ENCODE data around the gene FAM174C.

Gene FAM174C

DNA sequence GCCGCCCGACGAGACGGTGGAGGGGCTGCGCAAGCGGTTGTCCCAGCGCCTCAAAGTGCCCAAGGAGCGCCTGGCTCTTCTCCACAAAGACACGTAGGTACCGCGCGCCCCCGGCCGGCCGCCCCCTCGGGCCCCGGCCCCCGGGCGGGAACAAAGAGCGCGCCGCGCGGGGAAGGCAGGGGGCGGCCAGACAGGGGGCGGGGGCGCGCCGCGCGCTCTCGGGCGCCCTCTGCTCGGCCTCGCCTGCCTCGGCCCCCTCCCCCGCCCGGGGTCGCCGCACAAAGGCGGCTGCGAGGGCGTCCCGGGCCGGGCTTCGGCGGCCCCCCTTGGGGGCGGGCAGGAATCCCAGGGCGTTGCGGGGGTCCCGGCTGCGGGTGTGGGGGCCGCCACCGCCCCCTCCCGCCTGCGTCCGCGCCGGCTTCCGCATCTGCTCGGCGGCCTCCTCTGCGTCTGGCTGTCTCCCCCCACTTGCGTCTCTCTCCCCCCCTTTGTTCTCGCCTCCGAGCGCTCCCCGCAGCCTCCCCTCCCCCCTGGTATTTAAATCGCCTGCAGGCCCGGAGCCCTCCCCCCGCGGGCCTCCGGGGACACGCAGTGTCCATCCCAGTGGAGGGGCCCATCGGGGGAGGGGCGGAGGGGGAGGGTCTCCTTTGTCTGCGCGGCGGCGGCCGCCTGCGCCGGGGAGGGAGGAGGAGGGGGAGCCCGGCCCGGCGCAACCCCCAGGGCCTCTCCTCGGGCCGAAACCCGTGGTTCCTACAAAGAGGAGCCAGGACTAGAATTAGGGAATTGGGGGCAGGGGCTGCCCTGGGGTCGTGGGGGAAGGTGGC is 24.7 kb upstream of the FAM174C start:
- peak overlapping the region; percentile 87 for H3K4me3 ChIP-seq (ENCODE audit: low read length)
- no peak for TF ChIP-seq ZNF274 (IDR thresholded peaks at IDR 0.05; ENCODE audit: low read depth, low read length)

GRCh38 chr19:1251330-1252220 is 23.8 kb upstream of the FAM174C start:
- peak overlapping the region; percentile 87 for H3K4me3 ChIP-seq (ENCODE audit: low read length)
- no peak for TF ChIP-seq ZNF274 (IDR thresholded peaks at IDR 0.05; ENCODE audit: low read depth, low read length)

GRCh38 chr19:1252221-1252820 is 23.0 kb upstream of the FAM174C start:
- peak overlapping the region; percentile 87 for H3K4me3 ChIP-seq (ENCODE audit: low read length)
- no peak for TF ChIP-seq ZNF274 (IDR thresholded peaks at IDR 0.05; ENCODE audit: low read depth, low read length)

DNA sequence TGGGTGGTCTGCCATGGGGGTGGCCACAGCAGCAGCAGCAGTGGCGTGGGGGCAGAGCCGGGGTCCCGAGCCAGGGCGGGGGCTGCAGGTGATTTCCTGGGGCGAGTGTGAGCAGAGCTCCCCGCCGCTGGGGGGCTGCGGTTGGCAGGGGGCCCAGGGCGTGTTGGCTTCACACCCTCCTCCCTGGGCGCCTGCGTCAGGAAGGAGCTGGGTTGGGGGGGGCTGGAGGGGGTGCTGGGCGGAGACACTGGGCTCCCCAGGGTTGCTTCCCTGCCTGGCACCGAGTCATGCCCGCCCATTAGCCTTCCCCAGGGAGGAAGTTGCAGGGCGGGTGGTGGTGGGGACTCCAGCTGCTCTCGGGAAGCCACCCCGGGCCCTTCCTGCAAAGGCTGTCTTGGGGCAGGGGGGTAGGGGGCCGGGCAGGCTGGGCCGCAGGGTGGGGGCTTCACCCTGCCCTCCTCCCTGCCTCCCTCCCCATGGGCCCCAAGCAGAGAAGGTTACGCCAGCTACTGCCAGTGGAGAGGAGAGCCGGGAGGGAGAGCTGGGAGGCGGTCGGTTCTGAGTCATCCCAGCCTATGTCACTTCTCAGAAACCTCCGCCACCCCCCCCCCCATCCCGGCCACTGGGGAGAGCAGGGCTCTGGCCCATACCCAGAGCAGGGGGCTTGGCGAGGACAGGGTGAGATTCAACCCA is 22.4 kb upstream of the FAM174C start:
- no peak for TF ChIP-seq ZNF274 (IDR thresholded peaks at IDR 0.05; ENCODE audit: low read depth, low read length)
- peak overlapping the region; percentile 87 for H3K4me3 ChIP-seq (ENCODE audit: low read length)

DNA sequence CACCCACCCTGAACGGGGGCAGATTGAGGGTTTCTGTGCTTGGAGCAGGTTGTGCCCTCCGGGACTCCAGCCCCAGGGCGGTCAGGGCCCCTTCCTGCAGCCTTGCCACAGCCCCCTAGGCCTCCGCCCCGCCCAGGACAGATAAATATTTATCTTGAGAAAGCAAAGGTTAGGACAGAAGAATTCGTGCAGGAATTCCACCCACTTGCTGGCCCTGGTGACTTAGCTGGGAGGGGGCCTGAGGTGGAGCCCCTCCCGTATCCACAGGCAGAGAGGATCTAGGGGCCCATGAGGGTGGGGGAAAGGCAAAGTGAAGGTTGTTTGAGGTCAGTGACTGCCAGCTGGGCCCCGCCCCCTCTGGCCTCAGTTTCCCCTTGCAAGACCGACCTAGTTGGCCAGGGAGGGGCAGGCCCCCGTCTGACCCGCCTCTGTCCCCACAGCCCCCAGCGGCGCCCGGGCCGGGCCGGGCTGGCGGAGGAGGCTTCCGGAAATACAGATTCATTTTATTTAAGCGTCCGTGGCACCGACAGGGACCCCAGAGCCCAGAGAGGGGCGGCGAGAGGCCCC is 21.7 kb upstream of the FAM174C start:
- H3K4me3 ChIP-seq (ENCODE audit: low read length), result peak overlapping the region; percentile 87; the same call in 1 of the 2 replicates
- no peak for TF ChIP-seq ZNF274 (IDR thresholded peaks at IDR 0.05; ENCODE audit: low read depth, low read length)

- no peak overlapping the region for H3K4me3 ChIP-seq (ENCODE audit: low read length)
- TF ChIP-seq ZNF274 (IDR thresholded peaks at IDR 0.05; ENCODE audit: low read depth, low read length), result no peak
These were observed 21.2 kb upstream of the FAM174C start for GRCh38 chr19:1254081-1254527.

DNA sequence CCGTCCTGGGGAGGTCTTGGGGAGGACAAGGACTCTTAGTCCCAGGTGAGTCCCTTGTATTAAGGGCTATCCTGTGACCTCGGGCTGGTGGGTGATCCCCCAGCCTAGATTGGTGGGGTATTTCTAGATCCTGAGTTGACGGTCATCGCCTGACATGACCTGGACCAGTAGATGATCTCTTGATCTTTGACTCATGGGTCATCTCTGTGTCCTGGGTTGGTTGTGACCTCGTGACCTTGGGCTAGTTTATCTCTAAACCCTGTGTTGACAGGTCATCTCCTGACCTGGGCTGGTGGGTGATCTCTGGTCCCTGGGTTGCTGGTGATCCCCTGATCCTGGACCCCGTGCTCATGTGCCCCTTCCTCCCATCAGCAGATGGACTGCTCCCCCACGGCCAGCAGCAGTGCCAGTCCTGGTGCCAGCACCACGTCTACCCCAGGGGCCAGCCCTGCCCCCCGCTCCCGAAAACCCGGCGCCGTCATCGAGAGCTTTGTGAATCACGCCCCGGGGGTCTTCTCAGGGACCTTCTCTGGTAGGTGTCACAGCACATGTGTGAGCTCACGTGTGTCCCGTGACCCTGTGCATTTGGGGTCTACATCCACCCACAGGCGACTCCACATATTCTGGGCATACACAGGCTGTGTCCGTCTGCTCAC is 20.7 kb upstream of the FAM174C start:
- H3K4me3 ChIP-seq (ENCODE audit: low read length), result no peak overlapping the region
- TF ChIP-seq ZNF274 (IDR thresholded peaks at IDR 0.05; ENCODE audit: low read depth, low read length), result no peak

GRCh38 chr19:1255186-1256161 is 19.9 kb upstream of the FAM174C start:
- TF ChIP-seq ZNF274 (IDR thresholded peaks at IDR 0.05; ENCODE audit: low read depth, low read length), result no peak
- H3K4me3 ChIP-seq (ENCODE audit: low read length), result no peak overlapping the region

DNA sequence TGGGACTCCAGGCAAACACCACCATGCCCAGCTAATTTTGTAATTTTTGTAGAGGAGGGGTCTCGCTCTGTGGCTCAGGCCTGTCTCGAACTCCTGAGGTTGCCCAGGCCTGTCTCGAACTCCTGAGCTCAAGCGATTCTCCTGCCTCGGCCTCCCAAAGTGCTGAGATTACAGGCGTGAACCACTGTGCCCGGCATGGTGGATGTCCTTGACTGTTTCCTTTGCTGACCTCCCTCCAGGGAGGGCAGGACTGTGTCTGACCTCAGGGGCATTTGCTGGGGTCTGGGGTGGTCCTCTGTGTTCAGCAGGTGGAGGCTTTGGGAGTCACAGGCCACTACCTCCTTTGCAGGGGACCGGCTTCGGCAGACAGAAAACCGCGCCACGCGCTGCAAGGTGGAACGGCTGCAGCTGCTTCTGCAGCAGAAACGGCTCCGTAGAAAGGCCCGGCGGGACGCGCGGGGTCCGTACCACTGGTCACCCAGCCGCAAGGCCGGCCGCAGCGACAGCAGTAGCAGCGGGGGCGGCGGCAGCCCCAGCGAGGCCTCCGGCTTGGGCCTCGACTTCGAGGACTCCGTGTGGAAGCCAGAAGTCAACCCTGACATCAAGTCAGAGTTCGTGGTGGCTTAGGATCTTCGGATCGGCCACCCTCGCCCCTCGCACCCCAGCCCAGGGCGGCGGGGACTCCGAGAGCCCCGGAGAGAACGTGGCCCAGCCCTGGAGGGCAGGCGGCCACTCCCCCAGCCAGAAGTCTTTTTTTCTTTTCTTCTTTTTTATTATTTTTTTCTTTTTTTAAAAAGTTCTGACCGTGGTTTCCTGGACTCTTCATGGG is 18.5 kb upstream of the FAM174C start:
- H3K4me3 ChIP-seq (ENCODE audit: low read length), result no peak overlapping the region

GRCh38 chr19:1257475-1258162 is 17.7 kb upstream of the FAM174C start:
- no peak overlapping the region; the same call in 1 of the 2 replicates for H3K4me3 ChIP-seq (ENCODE audit: low read length)

More for the DNA sequence above, 18.5 kb upstream of the FAM174C start:
- TF ChIP-seq ZNF274 (IDR thresholded peaks at IDR 0.05; ENCODE audit: low read depth, low read length), result no peak

GRCh38 chr19:1258163-1258492 is 17.2 kb upstream of the FAM174C start:
- no peak for TF ChIP-seq ZNF274 (IDR thresholded peaks at IDR 0.05; ENCODE audit: low read depth, low read length)
- H3K4me3 ChIP-seq (ENCODE audit: low read length), result peak overlapping the region; percentile 15; the same call in 1 of the 2 replicates

More at GRCh38 chr19:1257475-1258162, 17.7 kb upstream of the FAM174C start:
- no peak for TF ChIP-seq ZNF274 (IDR thresholded peaks at IDR 0.05; ENCODE audit: low read depth, low read length)

All from GM08714 (cell line).